Stomach (tissue), 9 donors: ENCODE data around the gene SERPING1. TPM values are rescaled to one million over a fixed set of nuclear protein-coding genes. Genes with fewer than 3 reads are reported as not detected.

ENCODE experiments used
- DNase-seq, 2 donors: peaks; one replicate each; pipeline versions ENCODE4 v3.0.0 to v3.0.0-alpha.2; 2013 to 2019
- H3K27ac ChIP-seq, 5 donors: fragments of 200-600 bp in 4 of 5; sonication (generic) in 4 of 5; one replicate each; pipeline ENCODE4 v1.5.1; 2013 to 2019; ENCODE audit warnings: mild to moderate bottlenecking in 1 of 5, moderate library complexity in 1 of 5
- H3K27me3 ChIP-seq, 3 donors: fragments of 200-600 bp; sonication (generic); one replicate each; pipeline ENCODE4 v1.5.1; 2017 to 2019; ENCODE audit warnings: mixed run types in 1 of 3
- H3K36me3 ChIP-seq, 4 donors: fragments of 200-600 bp; sonication (generic); 1 replicate in 3 of 4; 2 replicates in 1 of 4; pipeline ENCODE4 v1.5.1; 2016 to 2019
- H3K4me1 ChIP-seq, 4 donors: fragments of 200-600 bp; sonication (generic); one replicate each; pipeline ENCODE4 v1.5.1; 2016 to 2019
- H3K4me3 ChIP-seq, 4 donors: fragments of 200-600 bp; sonication (generic) in 3 of 4; one replicate each; pipeline ENCODE4 v1.5.1; 2016 to 2019; ENCODE audit warnings: mild to moderate bottlenecking in 1 of 4
- H3K9me3 ChIP-seq, 4 donors: fragments of 200-600 bp; sonication (generic); one replicate each; pipeline ENCODE4 v1.5.1; 2016 to 2019
- CTCF ChIP-seq, 7 experiments: fragments of 450-650 bp in 4 of 7; fragments of 200-600 bp in 3 of 7; sonication (generic) in 3 of 7; IDR thresholded peaks; one replicate each; pipeline ENCODE4 v1.5.1; 2016 to 2019; ENCODE audit warnings: antibody characterized with exemption in 7 of 7, control low read depth in 2 of 7, mild to moderate bottlenecking in 1 of 7
- EP300 ChIP-seq: sonication (generic); formaldehyde crosslinking; IDR thresholded peaks from one replicate; pipeline ENCODE4 v1.6.1; 2017; ENCODE audit warnings: antibody characterized with exemption
- POLR2A ChIP-seq, 4 donors: fragments of 450-650 bp; IDR thresholded peaks; one replicate each; pipeline ENCODE4 v1.6.1; 2016; ENCODE audit warnings: antibody characterized with exemption in 4 of 4, control low read depth in 2 of 4, mild to moderate bottlenecking in 1 of 4, moderate library complexity in 1 of 4
- POLR2AphosphoS5 ChIP-seq, 3 donors: sonication (generic); formaldehyde crosslinking; IDR thresholded peaks; one replicate each; pipeline ENCODE4 v1.6.1; 2016; ENCODE audit warnings: antibody characterized with exemption in 3 of 3
- WGBS, 5 donors: extraction: QIAGEN DNeasy Blood & Tissue Kit in 3 of 5; methylation state at CpG; one replicate each; pipeline versions ENCODE4 v1.1.5 to v1.1.7; 2013 to 2018; 5-methylcytosine and 5-hydroxymethylcytosine counted together
- intact Hi-C: fragments of 100-400 bp; cut with DNase I; formaldehyde crosslinking; loops from one replicate; pipeline ENCODE4 v1.15.1; 2023; ENCODE audit warnings: low total_unique reads
- polyA plus RNA-seq, 3 donors: library from polyadenylated mRNA; stranded (reverse); fragments of 200-250 nt; gene quantifications; one replicate each; pipeline ENCODE4 v1.2.3, GENCODE V29; 2013
- total RNA-seq, 5 donors: library from RNA; depleted of rRNA; stranded (reverse); fragments of >200 nt; gene quantifications; one replicate each; pipeline versions ENCODE4 v1.1.0 to v1.2.3, GENCODE V29; 2014 to 2016
- donor health status: healthy with polysubstance abuse.
- donor health status: Bipolar disorder and iron deficiency.
- donor health status: healthy.

Gene SERPING1
- total and polyA plus RNA-seq, 8 donors: 17.4 to 247 (median 133) TPM

DNA sequence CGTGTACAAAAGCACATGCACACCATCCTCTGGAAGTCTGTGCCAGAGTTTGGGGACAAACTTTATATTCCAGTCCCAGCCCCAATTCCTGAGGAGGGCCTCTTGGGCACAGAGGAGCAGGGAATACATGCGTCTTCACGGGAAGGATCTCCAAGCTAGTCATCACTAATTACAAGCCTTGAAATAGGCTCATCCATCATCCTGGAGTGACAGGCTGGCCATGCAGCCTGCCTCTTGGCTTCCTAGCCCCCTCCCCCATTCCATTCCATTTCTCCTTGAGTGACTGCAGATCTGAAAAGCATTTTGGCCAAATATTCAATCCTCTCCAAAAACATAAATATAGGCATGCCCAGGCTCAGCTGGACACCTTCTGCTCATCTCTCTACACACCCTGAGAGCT is 24.8 kb downstream of the SERPING1 start:
- Histone ChIP-seq H3K4me1 (no peaks in the 10 kb centered on the region), H3K4me3 (no peak overlapping the region), H3K9me3 (peaks cover 0 to 13% (median 8%) of the 10 kb centered on the region in 4 donors), H3K36me3 (no peaks in the 10 kb centered on the region), H3K27me3 (no peaks in the 10 kb centered on the region), H3K27ac (no peak overlapping the region)
- WGBS, 5 donors: 36 to 47% (median 41%) methylated on average over 3 of the region's 3 CpGs
- intact Hi-C loops: no loop called here
- no peak for TF ChIP-seq CTCF (IDR thresholded peaks at IDR 0.05)
- TF ChIP-seq POLR2AphosphoS5 (IDR thresholded peaks at IDR 0.05): no peak
- no peak for TF ChIP-seq EP300
- no peak for TF ChIP-seq POLR2A (IDR thresholded peaks at IDR 0.05)
- DNase-seq: no peak

DNA sequence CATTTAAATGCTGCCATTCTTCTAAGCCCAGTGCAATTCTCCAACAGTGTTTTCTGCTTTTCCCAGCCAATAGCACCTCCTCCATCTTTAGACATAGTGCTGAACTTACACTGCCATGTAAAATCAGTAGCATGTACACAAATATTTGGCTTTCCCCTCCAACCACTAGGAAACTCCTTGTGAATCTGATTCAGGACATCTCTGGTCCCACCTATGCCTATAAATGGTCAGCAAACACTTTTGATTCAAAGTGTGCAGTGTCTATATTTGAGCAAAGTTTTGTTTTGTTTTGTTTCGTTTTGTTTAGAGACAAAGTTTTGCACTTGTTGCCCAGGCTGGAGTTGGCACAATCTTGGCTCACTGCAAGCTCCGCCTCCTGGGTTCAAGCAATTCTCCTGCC is 27.4 kb downstream of the SERPING1 start:
- Histone ChIP-seq H3K27ac (no peak overlapping the region), H3K27me3 (no peaks in the 10 kb centered on the region), H3K4me1 (no peaks in the 10 kb centered on the region), H3K9me3 (peaks cover 0 to 4% (median under 1%) of the 10 kb centered on the region in 4 donors), H3K36me3 (no peaks in the 10 kb centered on the region), H3K4me3 (no peak overlapping the region)
- intact Hi-C loops: no loop called here
- 85 to 89% (median 88%) methylated on average over 2 of the region's 2 CpGs for WGBS, 5 donors
- TF ChIP-seq EP300 (no peak), CTCF (IDR thresholded peaks at IDR 0.05) (no peak), POLR2A (IDR thresholded peaks at IDR 0.05) (no peak), POLR2AphosphoS5 (IDR thresholded peaks at IDR 0.05) (no peak)
- DNase-seq: no peak

DNA sequence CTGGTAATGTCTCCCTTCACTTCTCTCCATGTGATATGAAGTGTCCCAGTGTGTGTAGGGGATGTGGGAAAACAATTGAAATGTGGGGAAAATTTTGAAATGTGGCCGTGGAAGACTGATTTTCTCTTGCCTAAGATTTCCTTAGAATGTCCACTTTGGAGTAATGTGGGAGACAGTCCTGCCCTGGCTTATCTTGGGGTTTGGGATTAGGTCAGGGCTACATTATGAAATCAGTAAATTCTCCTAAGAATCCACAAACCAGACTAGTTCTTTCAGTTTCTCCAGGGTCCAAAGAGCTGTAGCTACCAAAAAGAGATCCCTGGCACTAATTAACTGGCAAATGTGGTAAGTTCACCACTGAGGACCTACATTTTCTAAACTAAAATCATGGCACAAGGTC is 29.4 kb downstream of the SERPING1 start:
- intact Hi-C loops: no loop called here
- no peaks in the 10 kb centered on the region for H3K27me3 ChIP-seq
- 64 to 100% (median 78%) methylated on average over 1 of the region's 1 CpG for WGBS, 5 donors
- no peak overlapping the region for H3K4me3 ChIP-seq
- H3K4me1 ChIP-seq: no peaks in the 10 kb centered on the region
- H3K27ac ChIP-seq: no peak overlapping the region
- H3K36me3 ChIP-seq: no peaks in the 10 kb centered on the region
- H3K9me3 ChIP-seq: no peaks in the 10 kb centered on the region
- DNase-seq: no peak
- no peak for TF ChIP-seq CTCF (IDR thresholded peaks at IDR 0.05)
- TF ChIP-seq EP300: no peak
- no peak for TF ChIP-seq POLR2AphosphoS5 (IDR thresholded peaks at IDR 0.05)

DNA sequence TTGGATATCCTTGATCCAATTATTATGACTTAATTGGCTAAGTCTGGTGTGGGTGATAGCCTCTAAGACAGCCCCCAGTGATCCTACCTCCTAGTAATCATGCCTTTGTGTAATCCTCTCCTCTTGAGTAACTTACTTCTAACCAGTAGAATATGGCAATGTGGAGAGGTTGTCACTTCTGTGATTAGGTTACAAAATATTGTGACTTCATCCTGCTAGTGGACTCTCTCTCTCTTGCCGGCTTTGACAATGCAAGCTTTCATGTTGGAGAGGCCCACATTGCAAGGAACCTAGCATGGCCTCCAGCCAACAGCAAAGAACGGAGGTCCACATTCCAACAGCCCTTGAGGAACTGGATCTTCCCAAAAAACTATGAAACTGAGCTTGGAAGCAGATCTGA is 32.7 kb downstream of the SERPING1 start:
- intact Hi-C loops: no loop called here
- no peaks in the 10 kb centered on the region for H3K36me3 ChIP-seq
- no peak overlapping the region for H3K4me3 ChIP-seq
- WGBS, 5 donors: 52 to 69% (median 63%) methylated on average over 2 of the region's 2 CpGs
- H3K27me3 ChIP-seq: peaks cover 0 to 3% (median 0%) of the 10 kb centered on the region in 3 donors
- H3K4me1 ChIP-seq: no peaks in the 10 kb centered on the region
- TF ChIP-seq EP300 (no peak), POLR2AphosphoS5 (IDR thresholded peaks at IDR 0.05) (no peak), CTCF (IDR thresholded peaks at IDR 0.05) (no peak), POLR2A (IDR thresholded peaks at IDR 0.05) (no peak)
- no peak overlapping the region for H3K27ac ChIP-seq
- H3K9me3 ChIP-seq: no peaks in the 10 kb centered on the region
- no peak for DNase-seq
